GM21526 (cell line): ENCODE measurements around the gene ANKRD12.

Experiments
- ATAC-seq: cut with Tn5 transposase; IDR thresholded peaks from one replicate; pipeline ENCODE4 v1.9.1; 2021; ENCODE audit warnings: moderate library complexity; ENCODE audit not compliant: unreplicated experiment, low FRiP score

The ANKRD12 gene

DNA sequence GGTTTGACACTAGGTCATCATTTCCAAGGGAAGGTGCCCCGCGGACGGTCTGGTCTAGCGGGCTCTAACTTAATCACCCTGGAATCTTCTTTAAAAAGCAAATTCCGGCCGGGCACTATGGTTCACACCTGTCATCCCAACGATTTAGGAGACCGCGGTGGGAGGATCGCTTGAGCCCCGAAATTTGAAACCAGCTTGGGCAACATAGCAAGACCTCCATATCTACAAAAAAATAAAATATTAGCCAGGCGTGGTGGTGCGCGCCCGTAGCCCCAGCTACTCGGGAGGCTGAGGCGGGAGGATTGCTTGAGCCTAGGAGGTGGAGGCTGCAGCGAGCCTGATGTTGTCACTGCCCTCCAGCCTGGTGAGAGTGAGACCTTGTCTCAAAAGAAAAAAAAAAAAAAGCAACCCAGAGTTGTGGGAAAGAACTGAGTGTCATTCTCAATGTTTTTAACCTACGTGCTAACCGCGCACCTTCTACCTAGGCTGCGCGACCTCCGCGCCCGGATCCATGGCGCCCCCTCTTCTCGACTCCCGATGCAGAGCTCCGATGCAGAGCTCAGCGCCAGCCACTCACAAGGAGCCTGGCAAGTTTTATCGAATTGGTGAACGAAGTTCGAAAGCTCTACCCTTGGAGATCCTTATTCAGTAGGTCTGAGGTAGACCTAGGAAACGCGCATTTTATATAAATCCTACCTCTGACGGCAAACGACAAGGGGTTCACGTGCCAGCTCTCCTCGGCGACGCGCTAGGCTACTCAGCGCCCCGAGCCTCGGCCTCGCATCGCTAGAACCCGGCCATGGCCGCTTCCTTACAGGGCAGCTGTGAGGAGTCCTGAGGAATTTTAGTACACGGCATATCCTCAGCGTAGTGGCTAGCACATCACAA, 197.1 kb downstream of the ANKRD12 start:
- peak; percentile 28 for ATAC-seq

- ATAC-seq = peak; percentile 77
Measured at GRCh38 chr18:9334329-9334972, 197.9 kb downstream of the ANKRD12 start, which contains the start of gene TWSG1. Gene TWSG1, plus strand, starts transcription at chr18:9334773. Its CDS starts 2,457 bp downstream, at chr18:9337230.

DNA sequence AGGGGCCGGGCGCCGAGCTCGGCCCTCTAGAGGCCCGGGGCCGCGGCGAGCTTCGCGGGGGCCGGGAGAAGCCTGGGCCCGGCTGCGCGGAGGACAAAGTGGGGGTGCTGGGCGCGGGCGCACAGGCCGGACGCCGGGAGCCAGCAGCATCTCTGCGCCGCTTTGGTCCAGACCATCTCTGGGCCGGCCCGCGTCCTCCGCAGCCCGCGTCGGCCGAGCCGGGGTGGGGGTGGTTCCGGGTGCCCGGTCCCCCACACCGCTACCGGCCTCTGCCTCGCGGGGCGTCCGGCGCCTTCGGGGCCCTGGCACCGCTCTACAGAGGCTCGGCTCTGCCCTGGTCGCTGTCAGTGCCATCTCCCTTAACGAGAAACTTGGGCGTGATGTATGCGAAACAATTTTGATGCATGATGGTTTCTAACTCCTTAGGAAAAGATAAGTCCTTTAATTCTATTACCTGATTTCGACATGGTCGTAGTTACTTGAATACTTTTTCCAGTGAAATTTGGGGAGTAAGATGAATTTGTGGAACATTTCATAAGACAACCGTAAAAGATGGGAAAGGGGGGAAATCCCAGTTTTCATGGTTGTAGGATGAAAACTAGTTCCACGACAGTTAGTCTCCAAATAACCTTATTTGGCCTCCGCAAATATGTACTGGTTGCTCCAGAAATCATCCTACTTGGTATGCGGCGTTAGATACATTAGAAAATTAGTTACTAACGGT, 198.6 kb downstream of the ANKRD12 start:
- ATAC-seq = peak; percentile 49
